SK-MEL-5 (cell line): ENCODE measurements around the gene CBLN3. TPM values are rescaled to one million over a fixed set of nuclear protein-coding genes. Genes with fewer than 3 reads are reported as not detected.

Source experiments
- DNase-seq: peaks from one replicate; pipeline ENCODE4 v3.0.0-alpha.2; 2016; ENCODE audit warnings: low read depth, low spot score
- in situ Hi-C: cut with HindIII; loops from 2 replicates; pipeline ENCODE4 v1.10.0; 2016; ENCODE audit warnings: low sequenced_read_pairs, high pct_unique_total_duplicates, low pct_unique_long_range_greater_than_20kb
- total RNA-seq: library from RNA; depleted of rRNA; stranded (reverse); fragments of >200 nt; shearing (Covaris generic); gene quantifications from 2 replicates; pipeline ENCODE4 v1.2.3, GENCODE V29; 2014; rRNA removed

CBLN3 gene
- total RNA-seq, 1 experiment from 2014 or later, result 0.24 TPM

GRCh38 chr14:24378981-24379906 lies 50.2 kb downstream of the CBLN3 start:
- DNase-seq, result no peak
- in situ Hi-C loops, result no loop called here

- no peak for DNase-seq
- in situ Hi-C loops, result no loop called here
Observed at GRCh38 chr14:24378327-24378726, 51.1 kb downstream of the CBLN3 start.

- in situ Hi-C loops, result no loop called here
- no peak for DNase-seq
Observed at GRCh38 chr14:24377657-24378056, 51.8 kb downstream of the CBLN3 start.

GRCh38 chr14:24377126-24377525 lies 52.3 kb downstream of the CBLN3 start:
- in situ Hi-C loops, result no loop called here

More at GRCh38 chr14:24377126-24377525, 52.3 kb downstream of the CBLN3 start:
- DNase-seq, result no peak

Other genes with a start within 250 kb of the CBLN3 start
- gene IPO4, start 240.9 kb downstream of the CBLN3 start, total RNA-seq, result 52.1 and 67.3 TPM in 2 replicates
- gene TM9SF1, start 234.2 kb downstream of the CBLN3 start, total RNA-seq, result 56.9 and 57.5 TPM in 2 replicates
- not detected in 2 replicates for gene TSSK4, start 224.0 kb downstream of the CBLN3 start, total RNA-seq
- 42.2 and 44.2 TPM in 2 replicates for gene CHMP4A, start 216.2 kb downstream of the CBLN3 start, total RNA-seq
- 8.3 and 14.0 TPM in 2 replicates for gene MDP1, start 213.6 kb downstream of the CBLN3 start, total RNA-seq
- 249 and 263 TPM in 2 replicates for gene NEDD8, start 197.3 kb downstream of the CBLN3 start, total RNA-seq
- gene GMPR2, start 196.7 kb downstream of the CBLN3 start, total RNA-seq, result 48.3 and 56.3 TPM in 2 replicates
- 37.8 and 43.1 TPM in 2 replicates for gene TINF2, start 187.0 kb downstream of the CBLN3 start, total RNA-seq
- gene TGM1, start 166.5 kb downstream of the CBLN3 start, total RNA-seq, result 0.08 TPM in 1 of 2 replicates, not detected in the other
- gene RABGGTA, start 158.1 kb downstream of the CBLN3 start, total RNA-seq, result 23.9 and 25.7 TPM in 2 replicates
- 0.82 and 3.8 TPM in 2 replicates for gene DHRS1, start 129.9 kb downstream of the CBLN3 start, total RNA-seq
- gene NOP9, start 129.8 kb downstream of the CBLN3 start, total RNA-seq, result 22.9 and 25.1 TPM in 2 replicates
- gene CIDEB, start 121.7 kb downstream of the CBLN3 start, total RNA-seq, result 0.35 and 0.48 TPM in 2 replicates
- gene LTB4R2, start 119.5 kb downstream of the CBLN3 start, total RNA-seq, result 2.3 and 3.2 TPM in 2 replicates
- gene LTB4R, start 118.2 kb downstream of the CBLN3 start, total RNA-seq, result 0.98 and 1.7 TPM in 2 replicates
- gene ADCY4, start 94.6 kb downstream of the CBLN3 start, total RNA-seq, result not detected in 2 replicates
- gene RIPK3, start 89.7 kb downstream of the CBLN3 start, total RNA-seq, result not detected in 2 replicates
- gene NFATC4, start 61.5 kb downstream of the CBLN3 start, total RNA-seq, result 0.05 and 0.53 TPM in 2 replicates
- gene NYNRIN, start 30.7 kb downstream of the CBLN3 start, total RNA-seq, result 0.05 TPM in 1 of 2 replicates, not detected in the other
- 30.9 and 37.5 TPM in 2 replicates for gene KHNYN, start 286 bp upstream of the CBLN3 start, total RNA-seq
- 6.2 and 12.5 TPM in 2 replicates for gene SDR39U1, start 13.1 kb upstream of the CBLN3 start, total RNA-seq
- gene CMA1, start 78.6 kb upstream of the CBLN3 start, total RNA-seq, result not detected in 2 replicates
- not detected in 2 replicates for gene CTSG, start 146.6 kb upstream of the CBLN3 start, total RNA-seq
- not detected in 2 replicates for gene GZMH, start 180.0 kb upstream of the CBLN3 start, total RNA-seq
- not detected in 2 replicates for gene GZMB, start 204.5 kb upstream of the CBLN3 start, total RNA-seq